Prostate gland (tissue), 2 donors: ENCODE data around the gene NMNAT2.

ENCODE experiments used
- POLR2A ChIP-seq: fragments of 450-650 bp; IDR thresholded peaks from one replicate; pipeline ENCODE4 v1.6.1; 2016; ENCODE audit warnings: antibody characterized with exemption, mild to moderate bottlenecking
- POLR2AphosphoS5 ChIP-seq: sonication (generic); formaldehyde crosslinking; IDR thresholded peaks from one replicate; pipeline ENCODE4 v1.6.1; 2017; ENCODE audit warnings: antibody characterized with exemption
- TF ChIP-seq, protein P1 (sequence below), 4 experiments: fragments of 200-600 bp in 2 of 4; fragments of 450-650 bp in 2 of 4; sonication (generic) in 2 of 4; IDR thresholded peaks; 1 replicate in 3 of 4; 2 replicates in 1 of 4; pipeline ENCODE4 v1.5.1; 2016 to 2019; ENCODE audit warnings: antibody characterized with exemption in 4 of 4, mild to moderate bottlenecking in 2 of 4, moderate library complexity in 2 of 4

DNA sequence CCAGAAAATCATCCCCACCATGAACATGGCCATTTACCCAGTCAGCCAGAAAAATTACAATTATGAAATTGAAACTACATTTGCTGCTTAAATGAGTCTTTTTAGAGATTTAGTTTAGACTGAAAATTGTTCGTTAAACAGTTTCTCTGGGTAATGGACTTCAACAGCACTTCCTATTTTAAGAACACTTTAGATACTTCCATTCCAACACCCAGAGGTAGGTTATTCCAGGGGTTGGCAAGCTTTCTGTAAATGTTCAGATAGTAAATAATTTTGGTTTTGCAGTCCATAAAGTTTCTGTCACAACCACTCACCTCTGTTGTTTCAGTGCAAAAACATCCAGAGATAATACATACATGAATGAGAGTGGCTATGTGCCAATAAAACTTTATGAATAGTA is 10.2 kb downstream of the NMNAT2 start:
- TF ChIP-seq, protein P1, sequence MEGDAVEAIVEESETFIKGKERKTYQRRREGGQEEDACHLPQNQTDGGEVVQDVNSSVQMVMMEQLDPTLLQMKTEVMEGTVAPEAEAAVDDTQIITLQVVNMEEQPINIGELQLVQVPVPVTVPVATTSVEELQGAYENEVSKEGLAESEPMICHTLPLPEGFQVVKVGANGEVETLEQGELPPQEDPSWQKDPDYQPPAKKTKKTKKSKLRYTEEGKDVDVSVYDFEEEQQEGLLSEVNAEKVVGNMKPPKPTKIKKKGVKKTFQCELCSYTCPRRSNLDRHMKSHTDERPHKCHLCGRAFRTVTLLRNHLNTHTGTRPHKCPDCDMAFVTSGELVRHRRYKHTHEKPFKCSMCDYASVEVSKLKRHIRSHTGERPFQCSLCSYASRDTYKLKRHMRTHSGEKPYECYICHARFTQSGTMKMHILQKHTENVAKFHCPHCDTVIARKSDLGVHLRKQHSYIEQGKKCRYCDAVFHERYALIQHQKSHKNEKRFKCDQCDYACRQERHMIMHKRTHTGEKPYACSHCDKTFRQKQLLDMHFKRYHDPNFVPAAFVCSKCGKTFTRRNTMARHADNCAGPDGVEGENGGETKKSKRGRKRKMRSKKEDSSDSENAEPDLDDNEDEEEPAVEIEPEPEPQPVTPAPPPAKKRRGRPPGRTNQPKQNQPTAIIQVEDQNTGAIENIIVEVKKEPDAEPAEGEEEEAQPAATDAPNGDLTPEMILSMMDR (IDR thresholded peaks at IDR 0.05), result no peak
- TF ChIP-seq POLR2A (no peak), POLR2AphosphoS5 (no peak)
